SJSA1 (cell line): ENCODE measurements around the gene WNT5A. TPM values are rescaled to one million over a fixed set of nuclear protein-coding genes. Genes with fewer than 3 reads are reported as not detected.
A peak's percentile ranks its signal among the peaks of the same experiment; 100 is the strongest.

Experiments
- DNase-seq, 2 experiments: peaks; one replicate each; pipeline ENCODE4 v3.0.0-alpha.2; 2015 to 2020; ENCODE audit warnings: low spot score in 2 of 2, low read depth in 1 of 2
- H3K27ac ChIP-seq: fragments of 250-450 bp; sonication (Bioruptor Pico); 2 replicates; pipeline ENCODE4 v1.5.1; 2020; ENCODE audit warnings: mild to moderate bottlenecking, moderate library complexity
- H3K27me3 ChIP-seq: fragments of 250-450 bp; sonication (Bioruptor Pico); replicated peaks from 2 replicates; pipeline ENCODE4 v1.5.1; 2020; ENCODE audit warnings: mild to moderate bottlenecking, moderate library complexity
- H3K36me3 ChIP-seq: fragments of 250-450 bp; sonication (Bioruptor Pico); 2 replicates; pipeline ENCODE4 v1.5.1; 2020; ENCODE audit warnings: mild to moderate bottlenecking
- H3K4me1 ChIP-seq: fragments of 250-450 bp; sonication (Bioruptor Pico); replicated peaks from 2 replicates; pipeline ENCODE4 v1.6.1; 2021; ENCODE audit warnings: mild to moderate bottlenecking
- H3K4me3 ChIP-seq: fragments of 250-450 bp; sonication (Bioruptor Pico); 2 replicates; pipeline ENCODE4 v1.5.1; 2020; ENCODE audit warnings: mild to moderate bottlenecking
- H3K9me3 ChIP-seq: fragments of 250-450 bp; sonication (Bioruptor Pico); replicated peaks from 2 replicates; pipeline ENCODE4 v1.5.1; 2020; ENCODE audit warnings: mild to moderate bottlenecking
- total RNA-seq: library from RNA; depleted of rRNA; stranded (reverse); fragments of >200 nt; shearing (Covaris generic); gene quantifications from 2 replicates; pipeline ENCODE4 v1.2.3, GENCODE V29; 2014

Gene WNT5A
- total RNA-seq, 1 experiment from 2014 or later: 18.8 TPM

GRCh38 chr3:55482496-55483195 is 4.5 kb downstream of the WNT5A start:
- H3K27ac ChIP-seq: no peak overlapping the region
- no peaks in the 10 kb centered on the region for H3K9me3 ChIP-seq
- H3K36me3 ChIP-seq: peaks cover 35% of the 10 kb centered on the region
- DNase-seq: no peak
- H3K27me3 ChIP-seq: no peaks in the 10 kb centered on the region
- peaks cover 10% of the 10 kb centered on the region for H3K4me1 ChIP-seq
- no peak overlapping the region for H3K4me3 ChIP-seq

GRCh38 chr3:55481744-55482495 is 5.2 kb downstream of the WNT5A start:
- peaks cover 41% of the 10 kb centered on the region for H3K36me3 ChIP-seq
- H3K4me1 ChIP-seq: peaks cover 15% of the 10 kb centered on the region
- no peak overlapping the region for H3K4me3 ChIP-seq
- no peak for DNase-seq
- H3K27ac ChIP-seq: no peak overlapping the region
- H3K9me3 ChIP-seq: no peaks in the 10 kb centered on the region
- no peaks in the 10 kb centered on the region for H3K27me3 ChIP-seq

- H3K36me3 ChIP-seq: peaks cover 48% of the 10 kb centered on the region
- DNase-seq: no peak
- H3K27ac ChIP-seq: no peak overlapping the region
- H3K4me1 ChIP-seq: peaks cover 23% of the 10 kb centered on the region
- peak overlapping the region; percentile 31 for H3K4me3 ChIP-seq
- H3K27me3 ChIP-seq: no peaks in the 10 kb centered on the region
- H3K9me3 ChIP-seq: no peaks in the 10 kb centered on the region
These were observed 6.0 kb downstream of the WNT5A start for GRCh38 chr3:55480911-55481743.

GRCh38 chr3:55477306-55478303 is 9.5 kb downstream of the WNT5A start:
- H3K27ac ChIP-seq: peak overlapping the region; percentile 16; the same call in 1 of the 2 replicates
- peaks cover 16% of the 10 kb centered on the region for H3K4me1 ChIP-seq
- peaks cover 62% of the 10 kb centered on the region for H3K36me3 ChIP-seq
- DNase-seq: no peak
- no peaks in the 10 kb centered on the region for H3K9me3 ChIP-seq
- no peaks in the 10 kb centered on the region for H3K27me3 ChIP-seq
- H3K4me3 ChIP-seq: no peak overlapping the region

- Histone ChIP-seq H3K27me3 (no peaks in the 10 kb centered on the region), H3K27ac (peak overlapping the region; percentile 16; the same call in 1 of the 2 replicates), H3K9me3 (no peaks in the 10 kb centered on the region), H3K36me3 (peaks cover 69% of the 10 kb centered on the region), H3K4me1 (peaks cover 16% of the 10 kb centered on the region), H3K4me3 (no peak overlapping the region)
- DNase-seq: peak in 1 of 2 experiments; percentile 34
These were observed 10.6 kb downstream of the WNT5A start for GRCh38 chr3:55476515-55476914.

- H3K27me3 ChIP-seq: no peaks in the 10 kb centered on the region
- H3K27ac ChIP-seq: no peak overlapping the region
- H3K4me1 ChIP-seq: peaks cover 16% of the 10 kb centered on the region
- DNase-seq: no peak
- H3K36me3 ChIP-seq: peaks cover 74% of the 10 kb centered on the region
- H3K4me3 ChIP-seq: no peak overlapping the region
- no peaks in the 10 kb centered on the region for H3K9me3 ChIP-seq
These were observed 12.9 kb downstream of the WNT5A start for GRCh38 chr3:55474213-55474632.

GRCh38 chr3:55473788-55474187 is 13.3 kb downstream of the WNT5A start:
- Histone ChIP-seq H3K4me1 (peaks cover 16% of the 10 kb centered on the region), H3K27ac (no peak overlapping the region), H3K27me3 (no peaks in the 10 kb centered on the region), H3K9me3 (no peaks in the 10 kb centered on the region), H3K4me3 (no peak overlapping the region), H3K36me3 (peaks cover 74% of the 10 kb centered on the region)
- DNase-seq: no peak

GRCh38 chr3:55471522-55472280 is 15.4 kb downstream of the WNT5A start:
- DNase-seq: no peak
- Histone ChIP-seq H3K4me1 (peaks cover 23% of the 10 kb centered on the region), H3K27me3 (no peaks in the 10 kb centered on the region), H3K36me3 (peaks cover 65% of the 10 kb centered on the region), H3K4me3 (no peak overlapping the region), H3K9me3 (no peaks in the 10 kb centered on the region), H3K27ac (no peak overlapping the region)

GRCh38 chr3:55471084-55471483 is 16.0 kb downstream of the WNT5A start:
- peaks cover 62% of the 10 kb centered on the region for H3K36me3 ChIP-seq
- H3K27ac ChIP-seq: no peak overlapping the region
- H3K4me3 ChIP-seq: no peak overlapping the region
- H3K4me1 ChIP-seq: peaks cover 20% of the 10 kb centered on the region
- H3K9me3 ChIP-seq: no peaks in the 10 kb centered on the region
- no peak for DNase-seq
- H3K27me3 ChIP-seq: no peaks in the 10 kb centered on the region

GRCh38 chr3:55469957-55470526 is 17.1 kb downstream of the WNT5A start:
- no peak for DNase-seq
- Histone ChIP-seq H3K27ac (no peak overlapping the region), H3K27me3 (no peaks in the 10 kb centered on the region), H3K36me3 (peaks cover 55% of the 10 kb centered on the region), H3K9me3 (no peaks in the 10 kb centered on the region), H3K4me1 (peaks cover 19% of the 10 kb centered on the region), H3K4me3 (no peak overlapping the region)

GRCh38 chr3:55468251-55468650 is 18.9 kb downstream of the WNT5A start:
- no peak for DNase-seq
- peaks cover 44% of the 10 kb centered on the region for H3K36me3 ChIP-seq
- no peaks in the 10 kb centered on the region for H3K27me3 ChIP-seq
- peak overlapping the region; percentile 72 for H3K27ac ChIP-seq
- H3K4me3 ChIP-seq: no peak overlapping the region
- H3K4me1 ChIP-seq: peaks cover 19% of the 10 kb centered on the region
- H3K9me3 ChIP-seq: no peaks in the 10 kb centered on the region

GRCh38 chr3:55467099-55467498 is 20.0 kb downstream of the WNT5A start:
- peaks cover 19% of the 10 kb centered on the region for H3K4me1 ChIP-seq
- peak in 1 of 2 experiments; percentile 50 for DNase-seq
- H3K27ac ChIP-seq: peak overlapping the region; percentile 72

More at GRCh38 chr3:55467099-55467498, 20.0 kb downstream of the WNT5A start:
- H3K9me3 ChIP-seq: no peaks in the 10 kb centered on the region
- H3K27me3 ChIP-seq: no peaks in the 10 kb centered on the region
- peaks cover 34% of the 10 kb centered on the region for H3K36me3 ChIP-seq
- H3K4me3 ChIP-seq: no peak overlapping the region
